ENCODE results near the gene VPS54.

DNA sequence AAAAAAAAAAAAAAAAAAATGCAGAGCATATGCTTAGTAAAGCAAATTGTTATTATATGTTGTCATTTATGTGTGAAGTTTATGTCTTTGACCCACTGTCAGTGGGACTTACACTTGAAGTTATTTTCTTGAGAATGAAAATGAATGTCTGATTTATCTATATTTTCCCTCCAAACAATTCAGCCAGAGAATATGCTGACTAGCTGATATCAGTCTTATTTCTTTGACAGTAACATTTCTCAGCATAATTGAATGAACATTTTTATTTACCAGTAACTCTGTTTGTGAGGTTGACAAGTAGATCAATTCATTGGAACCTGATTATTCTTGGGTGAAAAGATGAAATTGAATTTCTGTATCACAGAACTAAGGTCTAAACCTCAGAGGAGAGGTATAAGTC, 40.0 kb upstream of the VPS54 start:
- TF ChIP-seq CTCF (IDR thresholded peaks at IDR 0.05) (no peak), EZH2 (IDR thresholded peaks at IDR 0.05) (no peak)
